ENCODE measurements around the gene LCE3E. TPM values are rescaled to one million over a fixed set of nuclear protein-coding genes. Genes with fewer than 3 reads are reported as not detected.

LCE3E gene
- total RNA-seq, 2 experiments from 2014 or later, result not detected

GRCh38 chr1:152533327-152533938, 33.1 kb downstream of the LCE3E start:
- H3K4me3 Mint-ChIP-seq, result no peak overlapping the region
- DNase-seq, result peak in 3 of 14 experiments; percentile 13 to 21 (median 19)
- H3K27me3 Mint-ChIP-seq, result peaks cover 56% of the 10 kb centered on the region
- Histone ChIP-seq H3K9me3 (ENCODE audit: control insufficient read depth in 1 of 2, insufficient read depth in 1 of 2, low read length in 2 of 2) (no peaks in the 10 kb centered on the region), H3K27ac (ENCODE audit: low read depth in 1 of 2, low read length in 2 of 2) (no peak overlapping the region), H3K27me3 (ENCODE audit: control insufficient read depth in 1 of 2, insufficient read depth in 2 of 2, low read length in 2 of 2) (peaks cover 5 to 19% of the 10 kb centered on the region in 2 experiments), H3K36me3 (ENCODE audit: insufficient read depth, low read length) (no peaks in the 10 kb centered on the region), H3K4me3 (ENCODE audit: low read length) (no peak overlapping the region), H3K4me1 (ENCODE audit: insufficient read depth, low read length) (no peaks in the 10 kb centered on the region)
- intact Hi-C loops (cut with DNase I, micrococcal nuclease), result no loop called here
- no peaks in the 10 kb centered on the region for H3K36me3 Mint-ChIP-seq (ENCODE audit: low read depth)
- H3K4me1 Mint-ChIP-seq (ENCODE audit: low read depth), result no peaks in the 10 kb centered on the region
- TF ChIP-seq, protein P1, sequence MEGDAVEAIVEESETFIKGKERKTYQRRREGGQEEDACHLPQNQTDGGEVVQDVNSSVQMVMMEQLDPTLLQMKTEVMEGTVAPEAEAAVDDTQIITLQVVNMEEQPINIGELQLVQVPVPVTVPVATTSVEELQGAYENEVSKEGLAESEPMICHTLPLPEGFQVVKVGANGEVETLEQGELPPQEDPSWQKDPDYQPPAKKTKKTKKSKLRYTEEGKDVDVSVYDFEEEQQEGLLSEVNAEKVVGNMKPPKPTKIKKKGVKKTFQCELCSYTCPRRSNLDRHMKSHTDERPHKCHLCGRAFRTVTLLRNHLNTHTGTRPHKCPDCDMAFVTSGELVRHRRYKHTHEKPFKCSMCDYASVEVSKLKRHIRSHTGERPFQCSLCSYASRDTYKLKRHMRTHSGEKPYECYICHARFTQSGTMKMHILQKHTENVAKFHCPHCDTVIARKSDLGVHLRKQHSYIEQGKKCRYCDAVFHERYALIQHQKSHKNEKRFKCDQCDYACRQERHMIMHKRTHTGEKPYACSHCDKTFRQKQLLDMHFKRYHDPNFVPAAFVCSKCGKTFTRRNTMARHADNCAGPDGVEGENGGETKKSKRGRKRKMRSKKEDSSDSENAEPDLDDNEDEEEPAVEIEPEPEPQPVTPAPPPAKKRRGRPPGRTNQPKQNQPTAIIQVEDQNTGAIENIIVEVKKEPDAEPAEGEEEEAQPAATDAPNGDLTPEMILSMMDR (IDR thresholded peaks at IDR 0.05), result peak; percentile 45
- no peak overlapping the region for H3K27ac Mint-ChIP-seq
- ATAC-seq (ENCODE audit: poor library complexity), result no peak
- ChIA-PET POLR2A (no interaction called here), CTCF (no interaction called here)
- no peaks in the 10 kb centered on the region for H3K9me3 Mint-ChIP-seq

GRCh38 chr1:152525080-152525641, 41.4 kb downstream of the LCE3E start:
- ATAC-seq (ENCODE audit: poor library complexity) (no peak), DNase-seq (no peak)
- Mint-ChIP-seq H3K27ac (no peak overlapping the region), H3K4me1 (ENCODE audit: low read depth) (no peaks in the 10 kb centered on the region), H3K4me3 (no peak overlapping the region), H3K9me3 (no peaks in the 10 kb centered on the region), H3K36me3 (ENCODE audit: low read depth) (no peaks in the 10 kb centered on the region), H3K27me3 (peaks cover 49% of the 10 kb centered on the region)
- ChIA-PET POLR2A (no interaction called here), CTCF (no interaction called here)
- H3K36me3 ChIP-seq (ENCODE audit: insufficient read depth, low read length), result no peaks in the 10 kb centered on the region
- intact Hi-C loops (cut with DNase I, micrococcal nuclease), result no loop called here
- H3K27me3 ChIP-seq (ENCODE audit: control insufficient read depth in 1 of 2, insufficient read depth in 2 of 2, low read length in 2 of 2), result peaks cover 0 to 10% of the 10 kb centered on the region in 2 experiments
- H3K4me1 ChIP-seq (ENCODE audit: insufficient read depth, low read length), result no peaks in the 10 kb centered on the region
- TF ChIP-seq, protein P1 (IDR thresholded peaks at IDR 0.05), result no peak
- H3K27ac ChIP-seq (ENCODE audit: low read depth in 1 of 2, low read length in 2 of 2), result no peak overlapping the region
- no peaks in the 10 kb centered on the region for H3K9me3 ChIP-seq (ENCODE audit: control insufficient read depth in 1 of 2, insufficient read depth in 1 of 2, low read length in 2 of 2)
- H3K4me3 ChIP-seq (ENCODE audit: low read length), result no peak overlapping the region

DNA sequence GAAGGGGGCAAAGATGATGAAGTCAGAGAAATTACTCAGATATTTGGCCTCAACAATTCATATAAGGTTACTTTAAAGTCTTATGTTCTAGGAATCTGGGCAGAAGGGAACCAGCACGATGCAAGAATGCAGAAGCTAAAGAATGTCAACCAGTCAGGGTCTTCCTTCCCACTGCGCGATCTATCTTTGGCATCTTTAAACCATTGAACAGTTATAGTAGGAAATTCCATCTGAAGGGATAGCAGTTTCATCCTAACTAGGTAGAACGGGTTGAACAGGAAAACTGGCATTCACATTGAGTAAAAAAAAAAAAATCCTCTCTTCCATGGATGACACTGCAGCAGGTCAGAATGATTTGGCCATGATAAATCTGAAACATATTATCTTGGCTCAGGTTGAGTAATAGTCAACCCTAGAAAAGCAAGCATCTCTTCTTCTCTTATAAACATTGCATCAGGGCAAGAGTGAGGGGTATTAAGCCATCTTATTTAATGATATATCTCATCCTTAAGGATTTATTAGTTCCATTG, 46.0 kb downstream of the LCE3E start:
- Mint-ChIP-seq H3K27me3 (peaks cover 37% of the 10 kb centered on the region), H3K27ac (no peak overlapping the region), H3K4me3 (no peak overlapping the region), H3K4me1 (ENCODE audit: low read depth) (no peaks in the 10 kb centered on the region), H3K9me3 (no peaks in the 10 kb centered on the region), H3K36me3 (ENCODE audit: low read depth) (no peaks in the 10 kb centered on the region)
- DNase-seq (no peak), ATAC-seq (ENCODE audit: poor library complexity) (no peak)
- H3K27me3 ChIP-seq (ENCODE audit: control insufficient read depth in 1 of 2, insufficient read depth in 2 of 2, low read length in 2 of 2), result peaks cover 14 to 36% of the 10 kb centered on the region in 2 experiments
- CTCF ChIA-PET, result no interaction called here
- TF ChIP-seq, protein P1 (IDR thresholded peaks at IDR 0.05), result no peak
- H3K4me1 ChIP-seq (ENCODE audit: insufficient read depth, low read length), result peaks cover under 1% of the 10 kb centered on the region
- intact Hi-C loops (cut with DNase I, micrococcal nuclease), result no loop called here
- no peak overlapping the region for H3K27ac ChIP-seq (ENCODE audit: low read depth in 1 of 2, low read length in 2 of 2)
- POLR2A ChIA-PET, result no interaction called here
- no peak overlapping the region for H3K4me3 ChIP-seq (ENCODE audit: low read length)
- H3K9me3 ChIP-seq (ENCODE audit: control insufficient read depth in 1 of 2, insufficient read depth in 1 of 2, low read length in 2 of 2), result peaks cover 0 to 1% of the 10 kb centered on the region in 2 experiments
- no peaks in the 10 kb centered on the region for H3K36me3 ChIP-seq (ENCODE audit: insufficient read depth, low read length)
